GM19239 (cell line): ENCODE results near the gene GBX1.

Experiments used
- DNase-seq: peaks from one replicate; pipeline ENCODE4 v3.0.0; 2011; ENCODE audit warnings: low spot score; ENCODE audit not compliant: insufficient read length
- FAIRE-seq: peaks from 2 replicates; lab custom pipeline; 2011; peaks lifted over from hg19 to GRCh38; lab: Jason Lieb, UNC

The GBX1 gene

GRCh38 chr7:151118108-151119054, 49.1 kb downstream of the GBX1 start:
- DNase-seq (no peak), FAIRE-seq (no peak)

- FAIRE-seq (no peak), DNase-seq (no peak)
These were observed 49.9 kb downstream of the GBX1 start for GRCh38 chr7:151117565-151117964.

- FAIRE-seq, result no peak
- DNase-seq, result no peak
These were observed 50.7 kb downstream of the GBX1 start for GRCh38 chr7:151116603-151117440.

GRCh38 chr7:151115836-151116418, 51.6 kb downstream of the GBX1 start:
- FAIRE-seq (no peak), DNase-seq (no peak)

GRCh38 chr7:151115121-151115835, 52.2 kb downstream of the GBX1 start:
- DNase-seq, result peak; percentile 80
- no peak for FAIRE-seq

- FAIRE-seq, result no peak
- DNase-seq, result no peak
These were observed 53.1 kb downstream of the GBX1 start for GRCh38 chr7:151114151-151115090.

GRCh38 chr7:151113344-151114150, 53.9 kb downstream of the GBX1 start:
- FAIRE-seq (no peak), DNase-seq (no peak)

GRCh38 chr7:151110941-151111645, 56.4 kb downstream of the GBX1 start:
- FAIRE-seq, result peak; percentile 96
- peak; percentile 97 for DNase-seq

- no peak for FAIRE-seq
- DNase-seq, result no peak
These were observed 57.1 kb downstream of the GBX1 start for GRCh38 chr7:151110236-151110940.

- DNase-seq, result no peak
- FAIRE-seq, result no peak
These were observed 58.1 kb downstream of the GBX1 start for GRCh38 chr7:151109094-151110048.

- no peak for FAIRE-seq
- no peak for DNase-seq
These were observed 59.6 kb downstream of the GBX1 start for GRCh38 chr7:151107882-151108281.

- DNase-seq, result no peak
- no peak for FAIRE-seq
These were observed 62.9 kb downstream of the GBX1 start for GRCh38 chr7:151104411-151105235.

- no peak for DNase-seq
These were observed 63.5 kb downstream of the GBX1 start for GRCh38 chr7:151103973-151104372.

GRCh38 chr7:151102991-151103390, 64.5 kb downstream of the GBX1 start:
- FAIRE-seq (no peak), DNase-seq (no peak)

More at GRCh38 chr7:151103973-151104372, 63.5 kb downstream of the GBX1 start:
- FAIRE-seq, result no peak
